H9 (cell line): ENCODE data around the gene DHCR7. TPM values are rescaled to one million over a fixed set of nuclear protein-coding genes. Genes with fewer than 3 reads are reported as not detected.

ENCODE experiments used
- DNase-seq: peaks from one replicate; pipeline ENCODE4 v3.0.0-alpha.2; 2017
- H2AFZ ChIP-seq: one replicate; pipeline ENCODE4 v1.6.1; 2013; ENCODE audit warnings: mild to moderate bottlenecking, low read length, control low read depth, moderate library complexity
- H2AK5ac ChIP-seq: 2 replicates; pipeline ENCODE4 v1.6.1; 2013; ENCODE audit warnings: low read length, control low read depth, mixed read lengths; ENCODE audit not compliant: insufficient read length
- H2BK120ac ChIP-seq: one replicate; pipeline ENCODE4 v1.6.1; 2013; ENCODE audit warnings: low read depth, mild to moderate bottlenecking, low read length, control low read depth, inconsistent platforms; ENCODE audit not compliant: poor library complexity, severe bottlenecking
- H2BK12ac ChIP-seq: 2 replicates; pipeline ENCODE4 v1.6.1; 2013; ENCODE audit warnings: low read length, control low read depth, mixed read lengths, low read depth; ENCODE audit not compliant: insufficient read length
- H2BK15ac ChIP-seq: 2 replicates; pipeline ENCODE4 v1.6.1; 2013; ENCODE audit warnings: low read depth, low read length, control low read depth
- H2BK20ac ChIP-seq: one replicate; pipeline ENCODE4 v1.6.1; 2013; ENCODE audit warnings: low read depth, mild to moderate bottlenecking, low read length, control low read depth, inconsistent platforms; ENCODE audit not compliant: poor library complexity, severe bottlenecking
- H2BK5ac ChIP-seq: 2 replicates; pipeline ENCODE4 v1.6.1; 2013; ENCODE audit warnings: low read length, control low read depth, mixed read lengths; ENCODE audit not compliant: insufficient read length
- H3K14ac ChIP-seq: 2 replicates; pipeline ENCODE4 v1.6.1; 2013; ENCODE audit warnings: low read length, control low read depth; ENCODE audit not compliant: insufficient read depth
- H3K18ac ChIP-seq: 2 replicates; pipeline ENCODE4 v1.6.1; 2013; ENCODE audit warnings: low read depth, mild to moderate bottlenecking, mixed read lengths, low read length, control low read depth; ENCODE audit not compliant: insufficient read length
- H3K23ac ChIP-seq: 2 replicates; pipeline ENCODE4 v1.6.1; 2013; ENCODE audit warnings: low read length, control low read depth, mixed read lengths, low read depth; ENCODE audit not compliant: insufficient read length
- H3K23me2 ChIP-seq: 2 replicates; pipeline ENCODE4 v1.6.1; 2013; ENCODE audit warnings: low read depth, mild to moderate bottlenecking, mixed read lengths, low read length, control low read depth; ENCODE audit not compliant: insufficient read length, poor library complexity, severe bottlenecking
- H3K27ac ChIP-seq: 2 replicates; pipeline ENCODE4 v1.5.1; 2013; ENCODE audit warnings: low read length, control low read depth, mixed read lengths, low read depth; ENCODE audit not compliant: insufficient read length
- H3K27me3 ChIP-seq: 2 replicates; pipeline ENCODE4 v1.6.1; 2013; ENCODE audit warnings: low read length, control low read depth, inconsistent platforms; ENCODE audit not compliant: insufficient read depth
- H3K4ac ChIP-seq: 2 replicates; pipeline ENCODE4 v1.6.1; 2013; ENCODE audit warnings: low read depth, mild to moderate bottlenecking, control low read depth, inconsistent platforms, low read length, moderate library complexity
- H3K4me1 ChIP-seq: 2 replicates; pipeline ENCODE4 v1.6.1; 2013; ENCODE audit warnings: low read length, control low read depth, inconsistent platforms; ENCODE audit not compliant: insufficient read depth
- H3K4me2 ChIP-seq: 2 replicates; pipeline ENCODE4 v1.6.1; 2013; ENCODE audit warnings: low read length, control low read depth, mixed read lengths; ENCODE audit not compliant: insufficient read length, insufficient read depth
- H3K56ac ChIP-seq: 2 replicates; pipeline ENCODE4 v1.6.1; 2013; ENCODE audit warnings: low read depth, mild to moderate bottlenecking, mixed read lengths, low read length, control low read depth; ENCODE audit not compliant: insufficient read length
- H3K79me1 ChIP-seq: 2 replicates; pipeline ENCODE4 v1.6.1; 2013; ENCODE audit warnings: low read depth, mild to moderate bottlenecking, moderate library complexity, low read length, control low read depth, inconsistent platforms; ENCODE audit not compliant: insufficient read depth, poor library complexity, severe bottlenecking
- H3K79me2 ChIP-seq: 2 replicates; pipeline ENCODE4 v1.6.1; 2013; ENCODE audit warnings: low read length, control low read depth, inconsistent platforms; ENCODE audit not compliant: insufficient read depth
- H3K9ac ChIP-seq: 2 replicates; pipeline ENCODE4 v1.6.1; 2013; ENCODE audit warnings: low read length, control low read depth, mixed read lengths; ENCODE audit not compliant: insufficient read length; ENCODE audit errors: extremely low read depth
- H3K9me3 ChIP-seq: one replicate; pipeline ENCODE4 v1.6.1; 2013; ENCODE audit warnings: low read depth, low read length, inconsistent platforms; ENCODE audit not compliant: control insufficient read depth
- H3T11ph ChIP-seq: one replicate; pipeline ENCODE4 v1.6.1; 2013; ENCODE audit warnings: mild to moderate bottlenecking, low read length, control low read depth, inconsistent platforms
- H4K20me1 ChIP-seq: one replicate; pipeline ENCODE4 v1.6.1; 2013; ENCODE audit not compliant: control insufficient read depth, insufficient read length, insufficient read depth
- H4K5ac ChIP-seq: 2 replicates; pipeline ENCODE4 v1.6.1; 2013; ENCODE audit warnings: low read depth, mild to moderate bottlenecking, mixed read lengths, low read length, control low read depth; ENCODE audit not compliant: insufficient read length
- H4K8ac ChIP-seq: replicated peaks from 2 replicates; pipeline ENCODE4 v1.6.1; 2013; ENCODE audit warnings: low read length, control low read depth, mixed read lengths, low read depth; ENCODE audit not compliant: insufficient read length
- H4K91ac ChIP-seq: 2 replicates; pipeline ENCODE4 v1.6.1; 2013; ENCODE audit warnings: low read depth, mild to moderate bottlenecking, moderate library complexity, mixed read lengths, low read length, control low read depth; ENCODE audit not compliant: insufficient read length
- H3K27ac Mint-ChIP-seq, 3 experiments: 2 replicates in 2 of 3; 3 replicates in 1 of 3; pipeline ENCODE4 v1.8.0; 2020 to 2021; ENCODE audit warnings: mixed read lengths in 3 of 3, mild to moderate bottlenecking in 1 of 3, moderate library complexity in 1 of 3
- H3K27me3 Mint-ChIP-seq: 2 replicates; pipeline ENCODE4 v1.8.0; 2021; ENCODE audit warnings: low read depth, mild to moderate bottlenecking, moderate library complexity, mixed read lengths
- H3K36me3 Mint-ChIP-seq, 3 experiments: 2 replicates in 2 of 3; 3 replicates in 1 of 3; pipeline ENCODE4 v1.8.0; 2020 to 2021; ENCODE audit warnings: low read depth in 3 of 3, mixed read lengths in 3 of 3; ENCODE audit not compliant: insufficient read depth in 1 of 3
- H3K4me1 Mint-ChIP-seq, 2 experiments: 2 replicates each; pipeline ENCODE4 v1.8.0; 2020; ENCODE audit warnings: mixed read lengths in 2 of 2
- H3K4me3 Mint-ChIP-seq, 2 experiments: 2 replicates in 1 of 2; 3 replicates in 1 of 2; pipeline ENCODE4 v1.8.0; 2020 to 2021; ENCODE audit warnings: mild to moderate bottlenecking in 2 of 2, mixed read lengths in 2 of 2, moderate library complexity in 1 of 2
- H3K9me3 Mint-ChIP-seq, 2 experiments: 2 replicates in 1 of 2; 3 replicates in 1 of 2; pipeline ENCODE4 v1.8.0; 2020; ENCODE audit warnings: mild to moderate bottlenecking in 2 of 2, mixed read lengths in 2 of 2, moderate library complexity in 1 of 2
- CTCF ChIP-seq: fragments of 200-600 bp; sonication (generic); conservative IDR thresholded peaks from 3 replicates; pipeline ENCODE4 v1.8.0; 2021; ENCODE audit warnings: antibody characterized with exemption, mild to moderate bottlenecking
- whole genome bisulfite sequencing: extraction: QIAGEN DNeasy Blood & Tissue Kit; methylation state at CpG from one replicate; pipeline ENCODE4 v1.1.7; 2013; ENCODE audit warnings: missing lambda C conversion rate, low lambda C conversion rate, mixed read lengths; ENCODE audit not compliant: insufficient read length; ENCODE audit errors: extremely low coverage; 5-methylcytosine and 5-hydroxymethylcytosine counted together
- total RNA-seq: library from RNA; stranded (reverse); gene quantifications from 2 replicates; pipeline ENCODE4 v1.2.1, GENCODE V29; 2021

Gene DHCR7
- total RNA-seq, 1 experiment from 2014 or later: 124 TPM

GRCh38 chr11:71451596-71452198 is 3.5 kb upstream of the DHCR7 start:
- no peak overlapping the region for H2BK20ac ChIP-seq
- H2BK15ac ChIP-seq: no peak overlapping the region
- no peaks in the 10 kb centered on the region for H3K27me3 ChIP-seq
- H3K9me3 Mint-ChIP-seq: no peaks in the 10 kb centered on the region; a peak in 1 of 5 replicates
- no peak overlapping the region for H2AK5ac ChIP-seq
- H3K36me3 Mint-ChIP-seq: peaks cover 7 to 30% (median 24%) of the 10 kb centered on the region in 3 experiments; a peak in 6 of 7 replicates
- no peak overlapping the region for H4K8ac ChIP-seq
- no peak overlapping the region for H2AFZ ChIP-seq
- no peak overlapping the region for H3K23ac ChIP-seq
- no peaks in the 10 kb centered on the region for H4K20me1 ChIP-seq
- H3K9ac ChIP-seq: no peak overlapping the region
- no peak overlapping the region for H3T11ph ChIP-seq
- peaks cover 4% of the 10 kb centered on the region; the same call in 1 of the 2 replicates for H3K4me1 ChIP-seq
- peak overlapping the region; percentile 88 for H3K4me2 ChIP-seq
- no peak overlapping the region for H3K27ac ChIP-seq
- no peak overlapping the region for H2BK12ac ChIP-seq
- H2BK5ac ChIP-seq: no peak overlapping the region
- no peak overlapping the region for H2BK120ac ChIP-seq
- H3K14ac ChIP-seq: no peak overlapping the region
- peak; percentile 86 for DNase-seq
- no peak overlapping the region for H3K18ac ChIP-seq
- peaks cover 39 to 47% of the 10 kb centered on the region in 2 experiments for H3K4me1 Mint-ChIP-seq
- no peaks in the 10 kb centered on the region for H3K27me3 Mint-ChIP-seq
- H3K79me1 ChIP-seq: peaks cover 10% of the 10 kb centered on the region
- H3K4ac ChIP-seq: no peak overlapping the region
- H3K27ac Mint-ChIP-seq: peak overlapping the region in 1 of 3 experiments; percentile 71; a peak in 3 of 7 replicates
- H3K4me3 Mint-ChIP-seq: peak overlapping the region; percentile 82
- WGBS: no CpG with 5 or more reads among the region's 9 CpGs
- no peaks in the 10 kb centered on the region for H3K9me3 ChIP-seq
- TF ChIP-seq CTCF: no peak
- no peak overlapping the region for H4K5ac ChIP-seq
- peaks cover 10% of the 10 kb centered on the region; the same call in 1 of the 2 replicates for H3K79me2 ChIP-seq
- H3K56ac ChIP-seq: no peak overlapping the region
- peaks cover 27% of the 10 kb centered on the region for H3K23me2 ChIP-seq
- H4K91ac ChIP-seq: no peak overlapping the region
